Keratinocyte (primary cell): ENCODE results near the gene EPB41L2.

Source experiments
- EZH2 ChIP-seq: IDR thresholded peaks from one replicate; pipeline ENCODE4 v1.6.1; 2012; ENCODE audit warnings: inconsistent platforms, mild to moderate bottlenecking, low read length, moderate library complexity
- TF ChIP-seq, protein P1 (sequence below), 3 experiments: IDR thresholded peaks in 1 of 3; conservative IDR thresholded peaks in 1 of 3; optimal IDR thresholded peaks in 1 of 3; 2 replicates in 2 of 3; 3 replicates in 1 of 3; pipeline versions ENCODE3 to v1.5.1; 2011; ENCODE audit warnings: low read length in 3 of 3, mild to moderate bottlenecking in 3 of 3, moderate library complexity in 2 of 3, control low read depth in 1 of 3, inconsistent platforms in 1 of 3; ENCODE audit not compliant: insufficient read depth in 2 of 3; ENCODE audit errors: extremely low read depth in 1 of 3

DNA sequence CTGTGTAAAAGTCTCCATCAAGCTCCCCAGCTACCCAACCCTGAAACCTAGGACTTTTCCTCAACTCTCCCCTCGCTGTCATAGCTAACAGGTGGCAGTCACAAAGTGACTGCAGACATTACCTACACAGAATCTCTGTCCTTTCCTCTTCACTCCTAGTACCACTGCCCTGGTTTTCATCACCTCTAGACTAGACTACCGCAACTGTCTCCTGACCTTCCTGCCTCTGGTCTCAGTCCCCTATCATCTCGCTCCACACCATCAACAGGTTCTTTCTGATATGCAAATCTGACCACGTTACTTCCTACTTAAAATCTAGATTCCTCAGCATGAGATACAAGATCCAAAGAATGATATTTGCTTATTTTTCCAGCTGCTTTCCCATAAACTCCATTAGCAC is 142.1 kb downstream of the EPB41L2 start:
- TF ChIP-seq, protein P1, sequence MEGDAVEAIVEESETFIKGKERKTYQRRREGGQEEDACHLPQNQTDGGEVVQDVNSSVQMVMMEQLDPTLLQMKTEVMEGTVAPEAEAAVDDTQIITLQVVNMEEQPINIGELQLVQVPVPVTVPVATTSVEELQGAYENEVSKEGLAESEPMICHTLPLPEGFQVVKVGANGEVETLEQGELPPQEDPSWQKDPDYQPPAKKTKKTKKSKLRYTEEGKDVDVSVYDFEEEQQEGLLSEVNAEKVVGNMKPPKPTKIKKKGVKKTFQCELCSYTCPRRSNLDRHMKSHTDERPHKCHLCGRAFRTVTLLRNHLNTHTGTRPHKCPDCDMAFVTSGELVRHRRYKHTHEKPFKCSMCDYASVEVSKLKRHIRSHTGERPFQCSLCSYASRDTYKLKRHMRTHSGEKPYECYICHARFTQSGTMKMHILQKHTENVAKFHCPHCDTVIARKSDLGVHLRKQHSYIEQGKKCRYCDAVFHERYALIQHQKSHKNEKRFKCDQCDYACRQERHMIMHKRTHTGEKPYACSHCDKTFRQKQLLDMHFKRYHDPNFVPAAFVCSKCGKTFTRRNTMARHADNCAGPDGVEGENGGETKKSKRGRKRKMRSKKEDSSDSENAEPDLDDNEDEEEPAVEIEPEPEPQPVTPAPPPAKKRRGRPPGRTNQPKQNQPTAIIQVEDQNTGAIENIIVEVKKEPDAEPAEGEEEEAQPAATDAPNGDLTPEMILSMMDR (optimal IDR thresholded peaks at IDR 0.05 in 1 of 3, IDR thresholded peaks at IDR 0.05 in 1 of 3, conservative IDR thresholded peaks at IDR 0.05 in 1 of 3; ENCODE audit: extremely low read depth in 1 of 3, insufficient read depth in 2 of 3, low read length in 3 of 3): no peak
- no peak for TF ChIP-seq EZH2
